ENCODE measurements around the gene MAP7D3. TPM values are rescaled to one million over a fixed set of nuclear protein-coding genes. Genes with fewer than 3 reads are reported as not detected.
A peak's percentile ranks its signal among the peaks of the same experiment; 100 is the strongest.
"Not testable (repeated sequence)": the region's sequence is repeated elsewhere in the genome, so short reads cannot be mapped to it uniquely, and the experiment has no call there.

The MAP7D3 gene
- polyA plus RNA-seq, 1 donor from 2014 or later = 0.68 TPM

- no peak overlapping the region for H3K9ac ChIP-seq (ENCODE audit: low read length)
- H3K4me2 ChIP-seq (ENCODE audit: low read length) = no peak overlapping the region
- no peaks in the 10 kb centered on the region for H3F3A ChIP-seq (ENCODE audit: insufficient read depth, low read length, poor library complexity, severe bottlenecking)
- peak overlapping the region; percentile 30 for H3K4me3 ChIP-seq (ENCODE audit: low read length)
- no peak overlapping the region for H3K27ac ChIP-seq (ENCODE audit: low read length)
- H2AFZ ChIP-seq (ENCODE audit: low read depth, low read length) = no peak overlapping the region
- H3K79me2 ChIP-seq (replicated peaks; ENCODE audit: insufficient read depth, low read length) = no peaks in the 10 kb centered on the region
- no peaks in the 10 kb centered on the region for H3K9me2 ChIP-seq (ENCODE audit: insufficient read depth, low read length)
- no peaks in the 10 kb centered on the region for H3K36me3 ChIP-seq (ENCODE audit: insufficient read depth, low read length)
- no peaks in the 10 kb centered on the region for H3K27me3 ChIP-seq (ENCODE audit: insufficient read depth, low read depth, low read length)
- no peaks in the 10 kb centered on the region for H4K20me1 ChIP-seq (ENCODE audit: insufficient read depth)
- H3K9me3 ChIP-seq (ENCODE audit: low read length) = no peaks in the 10 kb centered on the region
- TF ChIP-seq TAF1 (IDR thresholded peaks at IDR 0.05; ENCODE audit: low read depth) (no peak), EZH2 (IDR thresholded peaks at IDR 0.05; ENCODE audit: borderline replicate concordance, insufficient read depth, low read length, poor library complexity, severe bottlenecking) (no peak), POLR2AphosphoS5 (IDR thresholded peaks at IDR 0.05) (no peak), EP300 (conservative IDR thresholded peaks at IDR 0.05; ENCODE audit: poor library complexity, severe bottlenecking) (no peak), RAD21 (conservative IDR thresholded peaks at IDR 0.05) (no peak), CTCF (IDR thresholded peaks at IDR 0.05; ENCODE audit: poor library complexity, severe bottlenecking) (peak; percentile 23), SMC3 (conservative IDR thresholded peaks at IDR 0.05; ENCODE audit: poor library complexity) (peak; percentile 27), REST (IDR thresholded peaks at IDR 0.05; ENCODE audit: borderline replicate concordance) (no peak), MXI1 (conservative IDR thresholded peaks at IDR 0.05; ENCODE audit: poor library complexity, severe bottlenecking) (no peak)
These were observed 82.1 kb downstream of the MAP7D3 start for GRCh38 chrX:136168929-136169735.

GRCh38 chrX:136167989-136168388 lies 83.2 kb downstream of the MAP7D3 start:
- H3K9me2 ChIP-seq (ENCODE audit: insufficient read depth, low read length); H3K27ac ChIP-seq (ENCODE audit: low read length); H3K27me3 ChIP-seq (ENCODE audit: insufficient read depth, low read depth, low read length); H3K4me2 ChIP-seq (ENCODE audit: low read length); H3K4me3 ChIP-seq (ENCODE audit: low read length); H4K20me1 ChIP-seq (ENCODE audit: insufficient read depth); H3F3A ChIP-seq (ENCODE audit: insufficient read depth, low read length, poor library complexity, severe bottlenecking); H2AFZ ChIP-seq (ENCODE audit: low read depth, low read length); H3K9me3 ChIP-seq (ENCODE audit: low read length); H3K9ac ChIP-seq (ENCODE audit: low read length); H3K36me3 ChIP-seq (ENCODE audit: insufficient read depth, low read length); H3K79me2 ChIP-seq (replicated peaks; ENCODE audit: insufficient read depth, low read length): not testable (repeated sequence)

All from neural cell (in vitro differentiated cells).